Islet of Langerhans (tissue), 1 donor: ENCODE measurements around the gene EEF1AKMT1.

Source experiments
- FAIRE-seq: peaks from one replicate; lab custom pipeline; 2011; peaks lifted over from hg19 to GRCh38; lab: Jason Lieb, UNC

EEF1AKMT1 gene

DNA sequence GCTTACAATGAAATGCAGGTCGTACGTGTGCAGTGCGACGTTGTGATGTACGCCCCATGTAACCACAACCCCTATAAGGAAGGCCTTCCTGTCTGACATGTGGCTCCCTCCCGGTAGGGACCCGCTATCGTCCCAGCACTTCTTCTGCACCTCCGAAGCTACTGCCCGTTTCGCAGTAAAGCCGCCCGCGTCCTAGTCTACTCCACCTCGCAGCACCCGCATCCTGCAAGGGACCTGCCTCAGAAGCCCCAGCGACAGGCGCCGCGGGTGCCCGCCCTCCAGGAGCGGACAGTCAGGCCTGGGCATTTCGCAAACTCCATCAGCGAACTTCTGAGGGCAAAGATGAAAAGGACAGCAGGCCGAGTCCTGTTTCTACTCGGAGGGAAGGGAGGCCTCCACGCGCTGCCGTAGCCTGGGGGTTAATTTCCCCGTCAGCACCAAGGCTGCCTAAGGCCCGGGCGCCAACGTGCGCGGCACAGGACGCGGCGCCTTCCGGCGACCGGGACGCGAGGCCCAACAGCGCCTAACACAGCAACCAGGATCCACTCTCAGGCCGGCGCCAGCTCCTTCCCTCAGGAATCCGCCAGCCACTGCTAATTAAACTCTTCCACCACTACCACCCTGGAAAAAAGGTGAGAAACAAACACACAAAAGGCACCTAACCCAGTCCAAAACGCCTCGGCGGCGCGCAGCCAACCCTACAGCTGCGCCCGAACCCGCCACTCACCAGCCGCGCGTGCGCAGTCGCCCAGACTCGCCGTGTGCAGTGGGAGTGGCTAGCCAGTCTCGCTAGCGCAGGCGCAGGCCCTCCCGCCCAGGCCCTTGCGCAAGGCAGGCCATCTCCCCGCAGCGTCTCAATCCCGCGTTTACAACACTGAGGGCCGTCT is at the start of gene EEF1AKMT1:
TSS of gene EEF1AKMT1 (minus strand) at position 768 of the 887 bp plus-strand sequence. CDS start 16,363 bp downstream, outside the sequence.
- FAIRE-seq = no peak

DNA sequence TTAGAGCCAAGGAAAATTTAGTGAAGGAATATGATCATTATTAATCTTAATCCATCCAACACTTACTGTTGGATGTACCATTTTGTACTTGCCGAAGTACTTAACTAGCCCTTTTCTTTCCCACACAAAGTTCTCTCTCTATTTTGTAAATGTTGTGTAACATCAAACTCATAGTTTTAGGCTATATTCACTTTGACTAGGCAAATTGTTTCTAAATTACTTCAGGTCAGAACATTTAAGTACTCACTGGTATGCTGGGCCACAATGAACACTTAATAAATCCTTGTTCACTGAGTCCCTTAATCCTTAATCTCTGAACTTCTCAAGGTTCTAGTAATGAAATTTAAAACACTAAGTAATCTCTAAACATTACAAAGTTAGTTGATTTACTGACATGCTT is 49.3 kb upstream of the EEF1AKMT1 start:
- no peak for FAIRE-seq

GRCh38 chr13:20822406-20822805 is 48.6 kb upstream of the EEF1AKMT1 start:
- no peak for FAIRE-seq

DNA sequence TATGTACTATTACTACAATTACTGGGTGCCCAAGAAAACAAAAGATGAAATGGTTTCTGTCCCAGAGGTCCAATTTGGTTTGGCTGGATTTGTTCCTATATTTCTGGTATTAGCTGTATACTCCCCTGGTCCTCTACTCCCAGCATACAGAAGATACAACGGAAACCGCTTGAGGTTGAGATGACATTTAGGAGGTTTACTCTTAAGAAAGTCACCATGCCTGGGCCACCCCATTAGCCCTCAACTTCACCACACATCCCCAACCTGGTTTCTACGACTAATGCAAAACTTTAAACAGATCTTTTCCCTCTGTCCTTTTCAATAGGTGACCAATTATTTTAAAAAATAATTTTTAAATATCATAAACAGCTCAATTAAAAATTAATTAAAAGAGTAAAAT is 46.0 kb upstream of the EEF1AKMT1 start:
- no peak for FAIRE-seq

DNA sequence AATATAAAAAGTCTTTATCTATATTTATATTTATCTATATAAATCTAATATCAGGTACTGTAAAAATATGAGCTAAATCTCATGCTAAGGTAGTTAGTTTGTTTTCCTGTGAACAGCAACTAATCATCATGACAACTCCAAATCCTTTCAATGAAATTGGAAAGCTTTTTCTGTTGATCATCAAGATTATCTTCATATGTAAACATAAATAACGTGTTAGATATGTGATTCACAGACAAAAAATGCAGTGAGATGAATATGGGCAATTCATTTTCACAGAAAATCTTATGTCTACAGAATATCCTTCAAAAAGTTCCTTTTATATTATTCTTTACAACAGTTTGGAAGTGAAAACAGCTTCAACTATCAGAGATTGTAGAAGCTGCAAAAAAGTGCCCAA is 41.7 kb upstream of the EEF1AKMT1 start:
- FAIRE-seq = no peak

- no peak for FAIRE-seq
These were observed 40.6 kb upstream of the EEF1AKMT1 start for GRCh38 chr13:20814224-20814910.

GRCh38 chr13:20812890-20813289 is 39.1 kb upstream of the EEF1AKMT1 start:
- FAIRE-seq = no peak

DNA sequence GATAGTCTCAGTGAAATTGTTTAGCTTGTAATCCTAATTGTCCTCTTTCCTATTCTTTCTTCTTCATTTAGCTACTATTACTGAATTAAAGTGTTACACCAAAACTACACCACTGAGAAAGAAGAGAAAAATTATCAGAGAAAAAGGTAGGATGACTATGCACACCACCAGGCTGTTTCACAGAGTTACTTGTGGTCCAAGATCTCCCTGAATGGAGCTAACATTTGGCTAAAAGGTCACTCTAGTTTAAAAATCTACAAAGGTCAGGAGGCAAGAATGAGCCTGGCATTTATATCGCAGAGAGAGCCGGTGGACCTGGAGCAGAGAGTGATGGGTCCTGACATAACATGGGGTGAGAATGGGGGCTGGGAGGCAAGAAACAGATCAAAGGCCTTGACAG is 37.0 kb upstream of the EEF1AKMT1 start:
- no peak for FAIRE-seq

GRCh38 chr13:20808874-20809273 is 35.1 kb upstream of the EEF1AKMT1 start:
- FAIRE-seq = no peak

DNA sequence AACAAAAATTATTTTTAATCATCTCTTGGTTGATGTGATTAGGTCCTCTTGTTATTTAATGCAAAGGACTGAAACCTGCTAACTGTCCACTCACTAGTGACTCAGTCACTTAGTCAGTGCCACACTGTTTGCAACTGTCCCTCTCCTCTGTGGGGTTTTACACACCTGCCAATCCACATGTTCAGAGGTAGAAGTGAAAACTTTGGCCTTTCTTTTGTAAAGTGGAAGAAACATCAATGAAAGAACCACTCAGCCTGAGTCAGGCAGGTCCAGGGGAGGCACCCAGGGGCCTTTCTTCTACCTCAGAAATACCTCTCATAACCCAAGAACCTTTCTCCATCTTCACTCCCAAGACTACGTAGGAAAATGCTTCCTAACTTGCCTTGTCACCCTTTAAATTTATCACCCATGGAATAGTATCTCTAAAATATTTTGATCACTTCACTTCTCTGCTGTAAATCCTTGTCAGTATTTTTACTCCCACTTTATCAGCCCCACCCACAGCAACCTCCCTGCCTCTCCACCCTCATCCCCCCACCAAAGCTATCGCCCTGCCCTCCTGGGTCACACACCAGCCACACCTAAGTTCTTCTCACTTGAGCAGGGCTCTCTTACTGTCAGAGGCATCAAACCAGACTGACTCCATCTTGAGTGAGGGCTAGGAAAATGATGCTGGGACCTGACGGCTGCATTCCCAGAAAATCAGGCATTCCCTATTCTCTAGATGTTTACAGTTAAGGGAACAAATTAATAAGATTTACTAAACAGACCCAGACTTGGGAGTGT is 29.6 kb upstream of the EEF1AKMT1 start:
- peak; percentile 41 for FAIRE-seq

DNA sequence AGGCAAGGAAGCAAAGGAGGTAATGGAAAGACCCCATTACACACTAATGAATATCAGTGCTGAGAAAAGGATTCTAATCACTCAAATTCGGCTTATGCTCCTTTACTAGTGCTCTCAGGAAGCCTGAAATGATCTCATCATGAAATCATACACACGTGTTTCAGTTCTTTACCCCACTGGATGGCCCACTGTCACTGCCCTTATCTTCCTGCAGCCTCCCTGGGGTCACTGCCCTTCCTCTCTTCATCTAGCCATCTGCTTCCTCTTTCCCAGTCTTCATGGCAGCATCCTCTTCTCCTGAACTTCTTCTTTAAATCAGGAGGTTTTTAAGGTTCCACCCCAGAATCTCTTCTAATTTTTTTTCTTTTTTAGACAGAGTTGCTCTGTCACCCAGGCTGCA is 27.9 kb upstream of the EEF1AKMT1 start:
- FAIRE-seq = no peak

DNA sequence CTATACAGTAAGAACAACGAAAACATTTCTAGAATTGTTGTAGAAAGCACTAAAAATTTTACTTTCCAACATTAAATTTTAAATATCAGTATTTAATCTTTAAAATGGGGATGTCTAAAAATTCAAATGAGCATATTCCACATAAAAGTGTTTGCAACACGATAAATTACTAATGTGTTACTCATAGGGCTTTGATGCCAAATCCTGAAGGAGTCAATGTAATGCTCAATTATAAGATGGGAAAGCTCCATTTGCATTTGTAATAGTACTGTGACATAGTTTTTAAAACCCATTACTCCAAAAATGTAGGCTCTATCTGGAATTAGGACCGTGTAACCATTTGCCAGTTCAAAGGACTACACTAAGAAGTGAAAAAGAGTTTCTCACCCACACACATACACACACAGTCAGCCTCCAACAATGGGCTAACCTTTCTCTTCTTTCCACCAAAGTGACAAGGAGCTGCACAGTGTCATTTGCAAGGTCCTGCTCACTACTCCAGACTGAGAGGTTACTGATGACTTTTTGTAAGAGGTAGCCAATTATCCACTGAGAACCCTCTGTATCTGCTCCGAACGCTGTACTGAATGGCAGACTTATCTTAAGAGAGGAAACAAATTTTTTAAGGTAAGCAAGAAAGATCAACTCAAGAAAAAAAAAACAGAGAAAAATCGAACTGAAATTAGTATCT is 26.1 kb upstream of the EEF1AKMT1 start:
- peak; percentile 90 for FAIRE-seq

GRCh38 chr13:20798027-20798426 is 24.3 kb upstream of the EEF1AKMT1 start:
- no peak for FAIRE-seq

- FAIRE-seq = no peak
These were observed 23.2 kb upstream of the EEF1AKMT1 start for GRCh38 chr13:20796791-20797508.

DNA sequence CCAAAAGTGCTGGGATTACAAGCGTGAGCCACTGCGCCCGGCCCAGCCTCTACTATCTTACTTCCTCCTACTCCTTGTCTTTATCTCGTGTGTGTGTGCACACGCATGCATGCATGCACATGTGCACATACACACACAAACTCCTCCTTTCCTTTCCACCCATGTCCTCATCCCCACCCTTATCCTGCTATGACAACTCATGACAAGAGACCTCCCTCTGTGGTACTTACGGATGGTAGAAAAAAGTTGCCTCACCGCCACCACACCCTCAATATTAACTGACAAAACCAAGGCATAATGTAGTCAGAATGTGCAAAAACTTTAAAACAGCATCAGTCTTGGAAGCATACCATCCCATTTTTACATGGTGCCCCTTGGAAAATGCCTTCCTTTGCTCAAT is 15.9 kb upstream of the EEF1AKMT1 start:
- no peak for FAIRE-seq

DNA sequence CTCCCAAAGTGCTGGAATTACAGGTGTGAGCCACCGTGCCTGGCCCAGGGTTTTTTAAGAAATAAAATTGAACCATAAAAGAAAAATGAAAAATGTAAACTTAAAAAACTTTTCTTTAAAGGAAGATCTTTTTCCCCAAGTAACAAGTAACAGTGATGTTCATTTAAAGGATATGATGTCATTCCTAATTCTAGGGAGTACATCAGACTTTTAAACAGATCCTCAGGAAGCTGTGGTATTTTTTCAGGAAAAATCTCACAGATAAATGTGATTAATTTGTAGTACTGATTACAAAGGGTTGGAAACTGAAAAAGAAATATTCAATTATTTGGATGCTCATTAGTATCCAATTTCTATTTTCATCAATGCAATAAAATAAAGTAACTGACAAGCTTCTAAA is 14.6 kb upstream of the EEF1AKMT1 start:
- FAIRE-seq = peak; percentile 74

DNA sequence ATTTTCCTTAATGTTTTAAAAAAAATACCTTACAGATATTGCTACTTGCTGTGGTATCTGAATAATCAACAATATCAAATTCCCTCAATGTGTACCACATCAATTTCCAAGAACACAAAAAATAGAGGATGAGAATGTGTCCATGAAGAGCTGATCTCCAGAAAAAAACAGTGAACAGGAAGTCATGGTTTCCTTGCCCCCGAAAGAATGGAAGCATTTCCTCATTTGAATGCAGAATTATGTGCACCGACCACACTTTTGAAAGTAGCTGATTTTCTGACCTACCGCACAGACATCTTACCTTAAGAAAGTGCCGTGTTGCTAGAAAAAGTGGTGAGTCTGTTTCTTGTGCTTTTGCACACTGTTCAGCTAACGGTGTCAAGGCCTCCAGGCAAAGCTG is 13.4 kb upstream of the EEF1AKMT1 start:
- FAIRE-seq = no peak

- no peak for FAIRE-seq
These were observed 8.5 kb upstream of the EEF1AKMT1 start for GRCh38 chr13:20782116-20782708.

DNA sequence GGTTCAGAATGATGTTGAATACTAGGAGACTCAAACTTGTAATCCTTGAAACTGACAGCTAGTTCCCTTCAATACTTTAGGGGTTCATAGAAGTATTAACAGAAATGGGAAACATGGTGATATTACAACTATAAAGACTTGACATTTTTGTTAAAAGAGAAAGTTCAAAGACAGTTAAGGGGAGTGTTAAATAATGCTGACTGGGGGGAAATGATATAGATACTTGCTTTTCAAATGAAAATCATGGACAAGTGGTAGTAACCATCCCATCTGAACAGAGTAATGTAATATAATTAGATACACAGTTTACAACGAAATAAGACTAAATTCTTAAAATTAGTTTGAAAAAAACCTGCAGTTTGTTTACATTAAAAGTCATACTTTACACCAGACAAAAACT is 6.6 kb upstream of the EEF1AKMT1 start:
- no peak for FAIRE-seq

GRCh38 chr13:20779405-20779804 is 5.6 kb upstream of the EEF1AKMT1 start:
- no peak for FAIRE-seq

- no peak for FAIRE-seq
These were observed 4.5 kb upstream of the EEF1AKMT1 start for GRCh38 chr13:20778311-20778710.
